ENCODE measurements around the gene ASZ1.
"Not testable (repeated sequence)": the region's sequence is repeated elsewhere in the genome, so short reads cannot be mapped to it uniquely, and the experiment has no call there.

GRCh38 chr7:117460815-117461214 is 33.5 kb upstream of the ASZ1 start:
- TF ChIP-seq CTCF (IDR thresholded peaks at IDR 0.05; ENCODE audit: low read depth, low read length); MAX (IDR thresholded peaks at IDR 0.05; ENCODE audit: low read depth, low read length); POLR2A (IDR thresholded peaks at IDR 0.05; ENCODE audit: extremely low read depth, insufficient read length); MYC (IDR thresholded peaks at IDR 0.05; ENCODE audit: low read depth, low read length): not testable (repeated sequence)

Measured in NB4 (cell line).